T-helper 17 cell (primary cell): ENCODE measurements around the gene ACOT8. TPM values are rescaled to one million over a fixed set of nuclear protein-coding genes. Genes with fewer than 3 reads are reported as not detected.

Experiments
- ATAC-seq: fragments of 150-1000 bp; cut with Tn5 transposase; 2 replicates; pipeline ENCODE4 v1.10.0; 2021; ENCODE audit warnings: mild to moderate bottlenecking, moderate library complexity
- DNase-seq, 3 donors: peaks; one replicate each; pipeline versions ENCODE4 v3.0.0 to v3.0.0-alpha.2; 2020 to 2021
- H3K9me3 ChIP-seq: one replicate; pipeline ENCODE4 v1.7.0; 2013; ENCODE audit warnings: low read length, mild to moderate bottlenecking; ENCODE audit not compliant: control insufficient read depth, poor library complexity, severe bottlenecking
- H3K27ac Mint-ChIP-seq: one replicate; pipeline ENCODE4 v1.8.0; 2022; ENCODE audit warnings: mild to moderate bottlenecking, moderate library complexity, mixed read lengths
- H3K27me3 Mint-ChIP-seq: one replicate; pipeline ENCODE4 v1.8.0; 2022; ENCODE audit warnings: mixed read lengths
- H3K36me3 Mint-ChIP-seq: one replicate; pipeline ENCODE4 v1.8.0; 2022; ENCODE audit warnings: low read depth, mixed read lengths
- H3K4me1 Mint-ChIP-seq: one replicate; pipeline ENCODE4 v1.8.0; 2022; ENCODE audit warnings: mild to moderate bottlenecking, mixed read lengths
- H3K4me3 Mint-ChIP-seq: one replicate; pipeline ENCODE4 v1.8.0; 2022; ENCODE audit warnings: mild to moderate bottlenecking, moderate library complexity, mixed read lengths
- total RNA-seq, 4 donors: library from RNA in 2 of 4; stranded (reverse) in 2 of 4; gene quantifications; one replicate each; pipeline ENCODE4 v1.2.3 and lab custom pipeline; 2022 to 2026

ACOT8 gene
- total RNA-seq, 2 donors from 2014 or later, result 18.8 to 22.3 TPM

- ATAC-seq, result peak; percentile 8
- no peaks in the 10 kb centered on the region for H3K36me3 Mint-ChIP-seq
These were observed 657 bp upstream of the ACOT8 start for GRCh38 chr20:45857882-45858216.

GRCh38 chr20:45853484-45853883 lies 3.7 kb downstream of the ACOT8 start:
- ATAC-seq, result no peak
- Mint-ChIP-seq H3K36me3 (no peaks in the 10 kb centered on the region), H3K27ac (no peak overlapping the region), H3K27me3 (no peaks in the 10 kb centered on the region), H3K4me3 (no peak overlapping the region), H3K4me1 (peaks cover 27% of the 10 kb centered on the region)
- H3K9me3 ChIP-seq, result no peaks in the 10 kb centered on the region
- DNase-seq, result no peak

More at GRCh38 chr20:45857882-45858216, 657 bp upstream of the ACOT8 start:
- Mint-ChIP-seq H3K27ac (peak overlapping the region; percentile 96), H3K4me3 (peak overlapping the region; percentile 97), H3K27me3 (no peaks in the 10 kb centered on the region), H3K4me1 (peaks cover 41% of the 10 kb centered on the region)
- DNase-seq, result no peak
- no peaks in the 10 kb centered on the region for H3K9me3 ChIP-seq

DNA sequence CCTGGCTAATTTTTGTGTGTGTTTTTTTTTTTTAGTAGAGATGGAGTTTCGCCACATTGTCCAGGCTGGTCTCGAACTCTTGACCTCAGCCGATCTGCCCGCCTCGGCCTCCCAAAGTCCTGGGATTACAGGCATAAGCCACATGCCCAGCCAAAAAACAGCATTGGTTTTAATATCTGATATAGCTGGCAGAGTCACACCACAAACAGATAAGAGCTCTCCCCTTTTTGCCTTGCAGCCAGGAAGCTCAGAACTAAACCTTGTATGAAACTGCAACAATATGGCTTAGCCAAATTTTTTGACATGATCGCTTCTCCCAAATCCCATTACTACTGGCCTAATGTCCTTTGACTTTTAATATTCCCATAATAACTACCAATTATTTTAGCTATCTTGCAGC lies 4.9 kb downstream of the ACOT8 start:
- no peaks in the 10 kb centered on the region for H3K9me3 ChIP-seq
- no peak overlapping the region for H3K27ac Mint-ChIP-seq
- no peaks in the 10 kb centered on the region for H3K36me3 Mint-ChIP-seq
- H3K4me1 Mint-ChIP-seq, result peaks cover 17% of the 10 kb centered on the region
- H3K4me3 Mint-ChIP-seq, result no peak overlapping the region
- H3K27me3 Mint-ChIP-seq, result no peaks in the 10 kb centered on the region
- DNase-seq (no peak), ATAC-seq (no peak)

GRCh38 chr20:45851501-45851900 lies 5.7 kb downstream of the ACOT8 start:
- DNase-seq, result no peak
- H3K9me3 ChIP-seq, result no peaks in the 10 kb centered on the region
- Mint-ChIP-seq H3K27me3 (no peaks in the 10 kb centered on the region), H3K4me3 (no peak overlapping the region), H3K36me3 (no peaks in the 10 kb centered on the region), H3K4me1 (peaks cover 14% of the 10 kb centered on the region), H3K27ac (no peak overlapping the region)
- no peak for ATAC-seq

- H3K4me1 Mint-ChIP-seq, result peaks cover 10% of the 10 kb centered on the region
- DNase-seq, result no peak
- no peak overlapping the region for H3K27ac Mint-ChIP-seq
- H3K9me3 ChIP-seq, result no peaks in the 10 kb centered on the region
- ATAC-seq, result no peak
- H3K36me3 Mint-ChIP-seq, result no peaks in the 10 kb centered on the region
- no peaks in the 10 kb centered on the region for H3K27me3 Mint-ChIP-seq
- no peak overlapping the region for H3K4me3 Mint-ChIP-seq
These were observed 6.3 kb downstream of the ACOT8 start for GRCh38 chr20:45850926-45851325.

DNA sequence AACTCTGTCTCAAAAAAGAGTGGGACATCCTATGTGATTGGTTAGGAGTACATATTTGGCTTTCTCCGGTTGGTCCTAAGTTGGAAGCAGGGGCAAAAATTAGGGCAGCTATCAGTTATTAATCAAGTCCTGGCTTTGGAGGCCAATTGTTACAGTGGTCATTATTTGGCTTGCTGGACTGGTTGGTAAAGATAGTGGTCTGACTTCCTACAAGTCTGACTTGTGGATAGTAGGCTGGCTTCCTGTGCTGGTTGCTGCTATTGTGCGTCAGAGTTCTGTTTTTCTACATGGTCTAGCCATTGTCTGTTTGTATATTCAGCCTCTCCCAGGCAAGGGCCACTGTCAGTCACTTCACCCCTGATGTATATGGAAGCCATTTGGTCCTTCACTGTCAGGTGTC lies 7.0 kb downstream of the ACOT8 start:
- H3K27ac Mint-ChIP-seq, result peak overlapping the region; percentile 69
- no peaks in the 10 kb centered on the region for H3K27me3 Mint-ChIP-seq
- peaks cover 8% of the 10 kb centered on the region for H3K4me1 Mint-ChIP-seq
- ATAC-seq, result no peak
- H3K4me3 Mint-ChIP-seq, result no peak overlapping the region
- no peak for DNase-seq
- no peaks in the 10 kb centered on the region for H3K36me3 Mint-ChIP-seq
- H3K9me3 ChIP-seq, result no peaks in the 10 kb centered on the region

GRCh38 chr20:45848969-45849582 lies 8.1 kb downstream of the ACOT8 start:
- Mint-ChIP-seq H3K36me3 (peaks cover 5% of the 10 kb centered on the region), H3K4me1 (peaks cover 4% of the 10 kb centered on the region), H3K27me3 (no peaks in the 10 kb centered on the region), H3K27ac (peak overlapping the region; percentile 69), H3K4me3 (no peak overlapping the region)
- DNase-seq (no peak), ATAC-seq (no peak)
- H3K9me3 ChIP-seq, result no peaks in the 10 kb centered on the region

- Mint-ChIP-seq H3K36me3 (peaks cover 5% of the 10 kb centered on the region), H3K27me3 (no peaks in the 10 kb centered on the region), H3K4me3 (no peak overlapping the region), H3K4me1 (peaks cover 3% of the 10 kb centered on the region), H3K27ac (no peak overlapping the region)
- no peak for DNase-seq
- ATAC-seq, result no peak
- no peaks in the 10 kb centered on the region for H3K9me3 ChIP-seq
These were observed 8.8 kb downstream of the ACOT8 start for GRCh38 chr20:45848421-45848820.

DNA sequence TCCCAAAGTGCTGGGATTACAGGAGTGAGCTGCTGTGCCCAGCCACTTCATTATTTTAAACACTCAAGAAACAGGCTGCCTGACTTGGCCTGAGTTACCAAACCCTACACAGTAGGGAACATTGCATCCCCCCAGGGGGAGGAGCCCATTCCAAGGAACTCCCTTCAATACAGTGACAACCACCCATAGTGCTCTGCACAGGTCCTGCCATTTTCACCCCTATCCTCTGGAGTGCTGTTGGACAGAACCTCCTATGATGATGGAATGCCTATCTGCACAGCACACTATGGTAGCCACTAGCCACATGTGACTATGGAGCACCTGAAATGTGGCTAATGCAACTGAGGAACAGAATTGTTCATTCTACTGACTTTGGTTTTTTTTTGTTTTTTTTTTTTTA lies 11.7 kb downstream of the ACOT8 start:
- ATAC-seq (no peak), DNase-seq (no peak)
- Mint-ChIP-seq H3K36me3 (peaks cover 5% of the 10 kb centered on the region), H3K4me3 (no peak overlapping the region), H3K27me3 (no peaks in the 10 kb centered on the region), H3K27ac (no peak overlapping the region), H3K4me1 (peaks cover 2% of the 10 kb centered on the region)
- H3K9me3 ChIP-seq, result no peaks in the 10 kb centered on the region

GRCh38 chr20:45843506-45843905 lies 13.7 kb downstream of the ACOT8 start:
- peaks cover 5% of the 10 kb centered on the region for H3K36me3 Mint-ChIP-seq
- ATAC-seq, result no peak
- no peaks in the 10 kb centered on the region for H3K9me3 ChIP-seq
- DNase-seq, result no peak
- no peaks in the 10 kb centered on the region for H3K27me3 Mint-ChIP-seq
- H3K4me1 Mint-ChIP-seq, result peaks cover 2% of the 10 kb centered on the region
- H3K4me3 Mint-ChIP-seq, result no peak overlapping the region
- H3K27ac Mint-ChIP-seq, result no peak overlapping the region

GRCh38 chr20:45842169-45842812 lies 14.9 kb downstream of the ACOT8 start:
- no peak overlapping the region for H3K27ac Mint-ChIP-seq
- H3K36me3 Mint-ChIP-seq, result peaks cover 5% of the 10 kb centered on the region
- no peaks in the 10 kb centered on the region for H3K9me3 ChIP-seq
- H3K27me3 Mint-ChIP-seq, result no peaks in the 10 kb centered on the region
- ATAC-seq, result peak; percentile 40
- H3K4me3 Mint-ChIP-seq, result no peak overlapping the region
- peaks cover 2% of the 10 kb centered on the region for H3K4me1 Mint-ChIP-seq
- no peak for DNase-seq

- H3K27ac Mint-ChIP-seq, result no peak overlapping the region
- peaks cover 5% of the 10 kb centered on the region for H3K36me3 Mint-ChIP-seq
- ATAC-seq (no peak), DNase-seq (no peak)
- peaks cover 2% of the 10 kb centered on the region for H3K4me1 Mint-ChIP-seq
- no peaks in the 10 kb centered on the region for H3K9me3 ChIP-seq
- H3K4me3 Mint-ChIP-seq, result no peak overlapping the region
- no peaks in the 10 kb centered on the region for H3K27me3 Mint-ChIP-seq
These were observed 15.6 kb downstream of the ACOT8 start for GRCh38 chr20:45841407-45842129.

DNA sequence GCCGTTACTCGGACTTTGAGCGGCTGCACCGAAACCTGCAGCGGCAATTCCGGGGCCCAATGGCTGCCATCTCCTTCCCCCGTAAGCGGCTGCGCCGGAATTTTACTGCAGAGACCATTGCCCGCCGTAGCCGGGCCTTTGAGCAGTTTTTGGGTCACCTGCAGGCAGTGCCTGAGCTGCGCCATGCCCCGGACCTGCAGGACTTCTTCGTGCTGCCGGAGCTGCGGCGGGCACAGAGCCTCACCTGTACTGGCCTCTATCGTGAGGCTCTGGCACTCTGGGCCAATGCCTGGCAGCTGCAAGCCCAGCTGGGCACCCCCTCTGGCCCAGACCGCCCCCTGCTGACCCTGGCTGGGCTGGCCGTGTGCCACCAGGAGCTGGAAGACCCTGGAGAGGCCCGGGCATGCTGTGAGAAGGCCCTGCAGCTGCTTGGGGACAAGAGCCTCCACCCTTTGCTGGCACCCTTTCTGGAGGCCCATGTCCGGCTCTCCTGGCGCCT lies 16.4 kb downstream of the ACOT8 start:
- peaks cover 2% of the 10 kb centered on the region for H3K4me1 Mint-ChIP-seq
- peaks cover 5% of the 10 kb centered on the region for H3K36me3 Mint-ChIP-seq
- no peaks in the 10 kb centered on the region for H3K27me3 Mint-ChIP-seq
- ATAC-seq (no peak), DNase-seq (no peak)
- no peaks in the 10 kb centered on the region for H3K9me3 ChIP-seq
- H3K27ac Mint-ChIP-seq, result no peak overlapping the region
- H3K4me3 Mint-ChIP-seq, result no peak overlapping the region
